T-helper 1 cell treated with Interleukin-12 subunit alpha and Interleukin-12 subunit beta and Interleukin-4 antibody, amounts not matched to agents 30 ng/mL and 1 ng/mL, for 36 hours (primary cell): ENCODE measurements around the gene PEDS1. TPM values are rescaled to one million over a fixed set of nuclear protein-coding genes. Genes with fewer than 3 reads are reported as not detected.

Experiments used
- intact Hi-C: fragments of 100-400 bp; cut with micrococcal nuclease; formaldehyde crosslinking; loops from one replicate; pipeline ENCODE4 v1.15.1; 2024
- total RNA-seq: library from RNA; stranded (reverse); gene quantifications from 2 replicates; pipeline ENCODE4 v1.2.3, GENCODE V29; 2022

The PEDS1 gene
- total RNA-seq, 1 donor from 2014 or later = 33.7 TPM

DNA sequence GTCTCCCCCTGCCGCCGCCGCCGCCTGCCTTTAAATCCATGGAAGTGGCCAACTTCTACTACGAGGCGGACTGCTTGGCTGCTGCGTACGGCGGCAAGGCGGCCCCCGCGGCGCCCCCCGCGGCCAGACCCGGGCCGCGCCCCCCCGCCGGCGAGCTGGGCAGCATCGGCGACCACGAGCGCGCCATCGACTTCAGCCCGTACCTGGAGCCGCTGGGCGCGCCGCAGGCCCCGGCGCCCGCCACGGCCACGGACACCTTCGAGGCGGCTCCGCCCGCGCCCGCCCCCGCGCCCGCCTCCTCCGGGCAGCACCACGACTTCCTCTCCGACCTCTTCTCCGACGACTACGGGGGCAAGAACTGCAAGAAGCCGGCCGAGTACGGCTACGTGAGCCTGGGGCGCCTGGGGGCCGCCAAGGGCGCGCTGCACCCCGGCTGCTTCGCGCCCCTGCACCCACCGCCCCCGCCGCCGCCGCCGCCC is 37.6 kb upstream of the PEDS1 start:
- intact Hi-C loops = loop anchor here (2.0 to 5.0 kb wide), 2 partner anchors 44 to 601 kb away; no protein-coding TSS in a partner anchor

DNA sequence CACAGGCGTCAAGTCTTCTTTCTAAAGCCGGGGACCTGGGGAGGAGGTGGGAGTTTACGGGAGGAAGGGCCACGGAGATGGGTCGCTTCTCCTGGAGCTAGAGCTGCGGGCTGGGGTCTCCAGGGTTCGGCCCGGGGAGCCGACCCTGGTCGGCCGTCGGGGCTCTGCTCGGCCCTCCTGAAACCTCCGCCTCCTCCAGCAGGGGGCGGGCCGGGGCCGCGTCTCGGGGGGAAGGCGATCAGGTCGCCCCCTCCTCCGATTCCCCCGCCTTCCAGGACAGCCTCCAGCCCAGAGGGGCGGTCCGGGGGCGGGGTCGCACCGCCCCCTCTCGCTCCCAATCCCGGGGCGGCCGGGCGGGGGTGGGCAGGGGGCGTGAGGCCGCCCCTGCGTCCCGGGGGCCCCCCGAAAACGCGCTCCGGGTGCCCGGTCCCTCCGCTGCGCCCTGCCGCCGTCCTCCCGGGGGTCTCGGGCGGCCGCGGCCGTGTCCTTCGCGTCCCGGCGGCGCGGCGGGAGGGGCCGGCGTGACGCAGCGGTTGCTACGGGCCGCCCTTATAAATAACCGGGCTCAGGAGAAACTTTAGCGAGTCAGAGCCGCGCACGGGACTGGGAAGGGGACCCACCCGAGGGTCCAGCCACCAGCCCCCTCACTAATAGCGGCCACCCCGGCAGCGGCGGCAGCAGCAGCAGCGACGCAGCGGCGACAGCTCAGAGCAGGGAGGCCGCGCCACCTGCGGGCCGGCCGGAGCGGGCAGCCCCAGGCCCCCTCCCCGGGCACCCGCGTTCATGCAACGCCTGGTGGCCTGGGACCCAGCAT is 36.9 kb upstream of the PEDS1 start, which contains the start of gene CEBPB:
CEBPB (plus strand) TSS at position 580 of the 814 bp plus-strand sequence; CDS start at position 784, 204 bp downstream.
- intact Hi-C loops = loop anchor here (1.0 to 5.0 kb wide), 5 partner anchors 44 to 602 kb away; partner anchors contain the start of gene PARD6B

DNA sequence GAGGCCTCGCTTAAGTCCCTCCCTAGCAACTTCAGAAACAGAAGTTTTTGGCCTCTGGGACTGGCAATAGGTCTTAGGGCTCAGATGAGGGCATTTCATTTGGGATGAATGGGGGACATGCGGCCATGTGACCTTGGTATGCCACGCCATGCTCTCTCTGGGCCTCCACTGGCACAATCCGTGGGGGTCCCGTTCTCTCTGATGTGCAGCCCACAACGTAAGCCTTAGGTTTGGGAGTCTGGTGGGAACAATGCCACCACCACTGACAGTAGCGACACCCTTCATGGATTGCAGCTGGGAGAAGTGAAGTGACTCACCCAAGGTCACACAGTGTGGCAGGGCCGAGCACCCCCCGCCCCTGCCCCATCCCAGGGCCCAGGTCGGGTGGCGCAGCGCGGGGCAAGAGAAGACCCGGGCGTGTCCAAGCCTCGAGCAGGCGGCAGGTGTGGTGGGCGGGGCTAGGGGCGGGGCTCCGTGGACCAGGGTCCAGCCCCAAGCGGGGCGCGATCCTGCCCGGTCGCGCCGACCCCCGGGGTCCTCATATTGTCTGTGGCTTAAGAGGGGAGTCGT is 36.2 kb upstream of the PEDS1 start:
- intact Hi-C loops = loop anchor here (1.0 to 5.0 kb wide), 6 partner anchors 43 to 603 kb away; partner anchors contain the start of gene PARD6B

DNA sequence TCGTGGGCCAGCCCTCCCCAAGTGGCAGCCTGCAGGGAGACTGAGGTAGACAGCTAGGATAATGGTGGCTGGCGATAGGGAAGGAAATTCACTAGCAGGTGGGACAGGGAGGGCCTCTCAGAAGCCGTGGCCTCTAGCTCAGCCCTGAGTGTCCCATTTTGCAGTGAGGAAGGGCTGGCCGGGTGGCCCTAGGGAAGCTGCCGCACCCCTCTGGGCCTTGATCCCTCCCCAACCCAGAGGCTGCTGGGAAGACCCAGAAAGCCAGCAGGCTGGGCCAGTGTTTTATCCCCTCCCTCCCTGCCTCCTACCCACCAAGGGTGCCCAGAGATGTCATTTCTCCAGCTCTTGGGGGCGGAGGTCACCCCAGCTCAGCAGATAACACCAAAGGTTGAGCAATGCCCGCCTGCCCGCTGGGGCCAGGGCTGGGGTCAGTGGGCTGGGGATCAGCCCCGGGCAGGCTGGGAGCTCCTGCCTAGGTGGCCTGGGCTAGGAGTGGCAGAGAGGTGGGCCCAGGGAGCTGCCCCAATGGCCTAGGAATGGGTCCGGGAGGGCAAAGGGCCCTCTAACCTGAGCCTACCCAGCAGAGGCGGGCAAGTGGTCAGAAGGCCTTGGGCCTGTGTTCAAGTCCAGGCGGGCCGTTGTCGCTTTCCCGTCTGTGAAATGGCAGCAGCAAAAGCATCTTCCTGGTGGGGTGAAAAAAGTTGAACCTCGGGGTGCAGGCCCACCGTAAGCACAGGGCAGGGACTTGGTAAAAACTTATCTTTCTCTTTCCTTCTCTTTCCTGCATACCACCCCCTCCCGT is 35.6 kb upstream of the PEDS1 start:
- intact Hi-C loops = loop anchor here (5.0 kb wide), 1 partner anchor 558 kb away; no protein-coding TSS in a partner anchor

DNA sequence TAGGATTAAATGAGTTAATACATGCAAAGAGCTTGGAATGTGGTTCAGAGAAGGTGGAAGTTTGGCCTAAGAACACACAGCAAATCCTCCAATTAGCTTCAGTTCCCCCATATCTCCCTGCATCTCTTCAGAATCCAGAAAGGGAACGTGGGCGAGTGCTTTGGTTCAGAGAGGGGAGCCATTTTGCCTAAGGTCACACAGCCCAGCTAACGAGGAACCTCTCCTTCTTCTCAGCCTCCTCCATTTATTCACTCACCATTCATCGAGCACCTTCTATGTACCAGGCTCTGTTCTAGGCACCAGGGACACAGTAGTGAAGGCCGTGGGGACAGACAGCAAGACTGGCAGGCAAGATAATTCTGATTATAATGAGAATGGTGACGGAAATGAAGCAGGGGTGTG is 34.8 kb upstream of the PEDS1 start:
- intact Hi-C loops = loop anchor here (5.0 kb wide), 1 partner anchor 559 kb away; no protein-coding TSS in a partner anchor

DNA sequence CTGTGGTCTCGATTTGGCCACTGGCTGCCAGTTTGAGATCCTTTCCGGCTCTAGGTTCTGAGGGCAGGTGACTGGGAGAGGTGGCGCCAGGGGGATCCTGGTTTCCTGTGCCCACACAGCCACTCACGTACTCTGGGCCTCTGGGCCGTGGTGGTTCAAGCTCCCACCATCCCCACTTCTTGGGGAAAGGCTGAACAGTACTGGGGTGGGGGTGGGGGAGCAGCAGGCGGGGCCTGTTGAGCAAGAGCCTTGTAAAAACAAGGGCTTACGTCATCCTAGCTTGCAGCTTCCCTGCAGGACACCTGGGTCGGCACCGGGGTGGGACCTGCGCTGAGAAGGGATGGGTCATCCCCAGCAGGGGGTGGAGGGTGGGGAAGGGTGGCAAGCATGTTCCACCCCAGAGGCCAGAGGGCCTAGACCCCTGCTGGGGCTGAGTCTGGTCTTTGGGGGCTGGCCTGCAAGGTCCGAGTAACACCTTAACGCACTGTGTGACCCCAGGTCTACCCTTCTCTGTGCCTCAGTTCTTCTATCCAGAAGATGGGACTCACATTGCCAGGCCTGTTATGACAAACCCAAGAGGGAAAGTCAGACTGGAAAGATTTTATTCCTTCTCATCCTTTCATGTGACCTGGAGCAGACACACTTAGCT is 34.0 kb upstream of the PEDS1 start:
- intact Hi-C loops = loop anchor here (5.0 kb wide), 1 partner anchor 560 kb away; no protein-coding TSS in a partner anchor

DNA sequence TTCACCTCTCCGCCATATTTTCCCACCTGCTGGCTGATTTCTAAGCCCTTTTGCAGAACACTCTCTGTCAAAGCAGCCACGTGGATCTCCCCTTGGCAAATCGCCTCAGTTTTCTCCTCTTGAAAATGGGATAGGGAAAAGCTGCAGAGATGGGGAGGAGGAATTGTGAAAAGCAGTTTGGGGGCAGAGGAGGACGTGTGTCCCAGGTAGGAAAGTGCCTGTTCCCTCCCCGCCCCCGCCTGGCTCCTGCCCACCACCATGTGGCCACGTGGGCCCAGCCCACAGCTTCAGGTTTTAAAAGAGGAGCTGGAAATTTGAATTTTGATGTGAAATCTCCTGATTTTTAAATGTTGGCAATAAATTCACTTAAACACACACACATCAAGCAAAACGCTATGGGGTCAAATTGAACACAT is 33.5 kb upstream of the PEDS1 start:
- intact Hi-C loops = loop anchor here (1.0 to 5.0 kb wide), 6 partner anchors 199 to 560 kb away; no protein-coding TSS in a partner anchor

DNA sequence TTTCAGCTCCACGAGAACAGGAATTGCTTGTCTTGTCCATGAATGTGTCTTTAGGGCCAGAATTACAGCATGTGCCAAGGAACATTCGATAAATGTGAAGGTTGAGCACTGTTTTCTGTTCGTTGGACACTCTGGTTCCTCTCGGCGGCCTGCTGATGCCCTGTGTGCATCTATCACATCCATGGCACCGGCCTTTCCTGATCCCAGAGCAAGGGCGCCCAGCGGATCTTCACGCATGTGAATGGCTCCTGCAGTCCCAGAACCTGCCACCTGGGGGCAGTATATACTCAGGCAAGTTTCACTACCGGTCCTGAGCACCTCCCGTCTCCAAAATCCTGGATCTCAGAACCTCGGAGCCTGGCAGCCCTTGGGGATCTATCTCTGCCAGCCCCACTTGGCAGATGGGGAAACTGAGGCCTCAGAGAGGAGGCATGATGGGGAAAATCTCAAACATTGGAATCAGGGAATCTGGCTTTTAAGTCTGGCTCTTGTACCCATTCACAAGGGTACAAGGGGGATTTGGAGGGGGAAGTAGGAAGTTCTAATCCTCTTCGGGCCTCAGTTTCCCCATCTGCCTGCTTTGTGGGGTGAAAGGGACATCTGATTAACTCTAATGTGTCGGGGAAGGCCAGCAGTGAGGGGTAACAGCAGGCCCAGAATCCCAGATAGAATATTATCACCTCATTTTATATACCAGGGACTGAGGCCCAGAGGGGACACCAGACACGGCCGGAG is 32.8 kb upstream of the PEDS1 start:
- intact Hi-C loops = loop anchor here (1.0 to 5.0 kb wide), 6 partner anchors 200 to 561 kb away; no protein-coding TSS in a partner anchor

DNA sequence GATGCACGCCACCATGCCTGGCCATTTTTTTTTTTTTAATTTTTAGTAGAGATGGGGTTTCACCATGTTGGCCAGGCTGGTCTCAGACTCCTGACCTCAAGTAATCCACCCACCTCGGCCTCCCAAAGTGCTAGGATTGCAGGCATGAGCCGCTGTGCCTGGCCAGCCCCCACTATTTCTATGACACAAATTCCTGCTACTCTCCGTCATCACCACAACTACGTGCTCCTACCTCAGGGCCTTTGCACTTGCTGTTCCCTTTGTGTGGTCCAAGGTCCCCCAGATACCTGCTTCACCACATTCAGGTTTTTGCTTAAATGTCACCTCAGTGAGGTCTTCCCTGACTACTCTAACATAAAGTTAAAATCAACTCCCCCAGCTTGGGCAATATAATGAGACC is 31.9 kb upstream of the PEDS1 start:
- intact Hi-C loops = loop anchor here (5.0 kb wide), 1 partner anchor 562 kb away; no protein-coding TSS in a partner anchor

DNA sequence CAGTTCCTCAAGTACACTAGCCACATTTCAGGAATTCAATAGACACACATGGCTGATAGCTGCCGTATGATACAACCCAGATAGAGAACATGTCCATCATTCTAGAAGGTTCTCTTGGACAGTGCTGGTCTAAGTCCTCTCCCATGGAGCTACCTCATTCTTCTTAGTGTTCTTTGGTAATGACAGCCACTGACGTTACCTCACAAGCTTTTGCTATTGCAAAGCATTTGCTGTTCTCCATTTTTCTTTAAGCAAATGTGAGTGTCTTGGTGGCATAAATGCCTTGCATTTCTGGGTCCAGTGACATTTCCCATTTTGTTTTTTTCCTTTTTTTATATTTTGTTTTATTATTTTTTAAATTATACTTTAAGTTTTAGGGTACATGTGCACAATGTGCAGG is 28.8 kb upstream of the PEDS1 start:
- intact Hi-C loops = no loop called here

DNA sequence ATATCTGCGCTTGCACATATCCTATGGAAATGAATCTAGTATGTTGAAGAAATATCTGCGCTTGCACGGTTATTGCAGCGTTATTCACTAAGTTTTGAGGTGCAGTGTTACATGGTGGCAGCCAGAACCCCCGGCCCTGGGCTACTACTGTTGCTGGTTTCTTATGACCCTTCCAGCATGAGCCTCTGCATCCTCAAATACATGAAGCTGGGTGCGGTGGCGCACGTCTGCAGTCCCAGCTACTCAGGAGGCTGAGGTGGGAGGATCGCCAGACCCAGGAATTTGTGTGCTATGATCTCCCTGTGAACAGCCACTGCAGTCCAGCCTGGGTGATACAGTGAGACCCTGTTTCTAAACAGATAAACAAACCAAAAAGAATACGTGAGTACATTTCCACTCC is 27.8 kb upstream of the PEDS1 start:
- intact Hi-C loops = no loop called here

DNA sequence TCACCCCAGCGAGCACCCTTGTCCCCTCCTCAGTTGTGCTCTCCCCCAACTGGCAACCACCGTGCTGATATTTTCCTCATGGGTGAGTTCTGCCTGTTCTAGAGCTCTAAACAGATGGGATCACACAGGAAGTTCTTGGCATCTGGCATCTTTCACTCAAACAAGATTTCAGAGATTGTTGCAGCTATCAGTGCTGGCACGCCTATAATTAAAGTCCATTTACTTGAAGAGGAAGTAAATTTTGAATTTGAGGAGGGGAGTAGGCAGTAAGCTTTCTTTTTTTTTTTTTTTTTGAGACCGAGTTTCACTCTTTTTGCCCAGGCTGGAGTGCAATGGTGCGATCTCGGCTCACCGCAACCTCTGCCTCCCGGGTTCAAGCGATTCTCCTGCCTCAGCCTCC is 25.1 kb upstream of the PEDS1 start:
- intact Hi-C loops = loop anchor here (1.0 kb wide), 3 partner anchors 9 to 200 kb away; no protein-coding TSS in a partner anchor

DNA sequence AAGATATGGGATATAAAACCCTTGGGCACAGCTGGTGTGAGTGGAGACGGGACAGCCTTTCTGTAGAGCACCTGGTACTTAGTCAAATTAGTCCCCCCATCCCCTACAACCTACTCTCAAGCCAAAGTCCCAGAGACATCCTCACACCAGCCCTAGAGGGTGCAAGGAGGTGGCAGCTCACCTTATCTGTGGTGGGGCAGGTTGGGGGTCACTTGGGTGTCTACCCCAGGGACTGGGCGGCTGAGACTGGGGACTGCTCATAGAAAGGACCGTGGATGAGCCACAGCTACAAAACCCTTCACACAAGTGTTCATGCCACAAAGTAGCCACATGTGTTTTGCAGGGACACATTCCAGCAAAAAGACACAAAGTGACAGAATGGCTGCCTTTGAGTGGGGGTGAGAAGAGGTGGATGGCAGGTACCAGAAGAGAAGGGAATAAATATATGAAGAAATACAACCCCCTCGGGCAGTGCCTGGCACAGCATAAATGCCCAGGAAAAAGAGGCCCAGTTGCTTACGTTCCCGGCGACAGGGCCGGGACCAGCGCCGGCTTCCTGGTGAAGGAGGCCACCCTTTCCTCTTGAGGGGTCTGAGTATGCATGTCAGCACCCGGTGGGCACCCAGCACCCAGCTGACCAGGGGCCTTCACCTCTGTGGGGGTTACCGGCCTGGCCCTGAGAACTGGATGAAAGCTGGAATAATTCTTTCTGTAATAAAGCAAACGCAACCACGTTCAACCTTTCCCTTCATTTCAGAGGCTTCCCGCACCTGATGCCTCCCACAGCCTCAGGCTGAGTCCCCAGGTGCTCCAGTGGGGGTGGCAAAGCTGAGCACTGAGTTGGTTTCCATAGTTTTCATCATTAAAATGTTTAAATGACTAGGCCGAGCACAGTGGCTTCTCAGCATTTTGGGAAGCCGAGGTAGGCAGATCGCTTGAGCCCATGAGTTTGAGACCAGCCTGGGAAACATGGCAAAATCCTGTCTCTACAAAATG is 22.7 kb upstream of the PEDS1 start:
- intact Hi-C loops = no loop called here

DNA sequence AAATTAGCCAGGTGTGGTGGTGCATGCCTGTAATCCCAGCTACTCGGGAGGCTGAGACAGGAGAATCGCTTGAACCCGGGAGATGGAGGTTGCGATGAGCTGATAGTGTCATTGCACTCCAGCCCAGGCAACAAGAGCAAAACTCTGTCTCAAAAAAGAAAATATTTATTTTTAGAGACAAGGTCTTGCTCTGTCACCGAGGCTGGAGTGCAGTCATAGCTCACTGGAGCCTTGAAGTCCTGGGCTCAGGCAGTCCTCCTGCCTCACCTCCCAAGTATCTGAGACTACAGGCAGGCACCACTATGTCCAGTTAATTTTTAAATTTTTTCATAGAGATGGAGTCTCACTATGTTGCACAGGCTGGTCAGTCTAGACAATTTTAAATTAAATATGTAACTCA is 20.9 kb upstream of the PEDS1 start:
- intact Hi-C loops = no loop called here

DNA sequence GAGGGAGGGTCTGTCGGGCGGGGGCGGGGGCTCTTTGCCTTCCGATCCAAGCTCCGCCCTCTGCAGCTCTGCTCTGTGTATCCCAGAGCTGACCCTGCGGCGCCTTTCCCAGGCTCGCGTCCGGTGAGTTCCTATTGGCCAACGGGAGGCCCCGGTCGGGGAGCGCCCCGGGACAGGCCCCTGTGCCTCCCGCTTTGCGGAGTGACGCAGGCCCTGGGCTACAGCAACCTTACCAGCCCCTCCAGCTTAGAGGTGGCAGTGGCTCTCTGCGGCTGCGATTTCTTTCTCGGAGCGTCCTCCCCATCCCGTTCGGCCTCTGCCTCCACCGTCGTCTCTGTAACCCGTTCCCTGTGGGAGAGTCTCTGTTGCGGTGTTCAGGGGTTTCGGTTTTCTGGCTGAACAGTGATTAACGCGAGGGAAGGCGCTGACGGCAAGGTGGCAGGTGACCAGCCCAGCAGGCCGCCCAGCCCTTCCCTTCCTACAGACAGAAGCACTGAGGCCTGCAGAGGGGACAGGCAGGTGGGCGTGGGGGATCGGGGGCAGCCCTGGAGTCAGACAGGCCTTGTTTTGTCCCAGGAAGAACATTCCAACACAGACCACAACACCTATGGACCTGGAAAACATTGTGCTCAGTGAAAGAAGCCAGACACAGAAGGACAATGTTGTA is 19.0 kb upstream of the PEDS1 start:
- intact Hi-C loops = no loop called here

DNA sequence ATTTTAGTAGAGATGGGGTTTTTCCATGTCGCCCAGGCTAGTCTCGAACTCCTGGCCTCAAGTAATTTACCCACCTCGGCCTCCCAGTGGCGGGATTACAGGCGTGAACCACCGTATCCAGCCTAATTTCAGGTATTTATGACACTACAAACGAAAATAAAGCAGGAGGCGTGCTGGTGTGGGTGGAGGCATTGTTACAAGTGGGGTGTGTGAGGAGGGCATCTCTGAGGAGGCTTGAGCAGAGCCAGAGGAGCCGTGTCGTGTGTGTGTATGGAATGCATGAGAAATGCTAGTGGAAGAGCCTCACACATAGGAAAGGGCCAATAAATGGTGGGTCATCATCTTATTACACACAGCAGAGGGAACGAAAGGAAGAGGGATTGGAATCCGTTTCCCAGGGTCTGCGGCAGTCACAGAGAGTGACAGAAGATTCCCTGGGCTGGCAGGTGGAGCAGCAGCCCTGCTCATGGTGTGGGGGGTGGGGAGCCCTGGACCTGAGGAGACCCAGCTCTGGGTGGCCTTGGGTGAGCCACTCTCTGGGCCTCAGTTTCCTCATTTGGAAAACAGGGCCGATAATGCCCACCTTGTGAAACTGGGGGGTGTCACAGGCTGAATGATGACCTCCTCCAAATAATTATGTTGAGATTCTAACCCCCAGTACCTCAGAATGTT is 17.2 kb upstream of the PEDS1 start:
- intact Hi-C loops = no loop called here

DNA sequence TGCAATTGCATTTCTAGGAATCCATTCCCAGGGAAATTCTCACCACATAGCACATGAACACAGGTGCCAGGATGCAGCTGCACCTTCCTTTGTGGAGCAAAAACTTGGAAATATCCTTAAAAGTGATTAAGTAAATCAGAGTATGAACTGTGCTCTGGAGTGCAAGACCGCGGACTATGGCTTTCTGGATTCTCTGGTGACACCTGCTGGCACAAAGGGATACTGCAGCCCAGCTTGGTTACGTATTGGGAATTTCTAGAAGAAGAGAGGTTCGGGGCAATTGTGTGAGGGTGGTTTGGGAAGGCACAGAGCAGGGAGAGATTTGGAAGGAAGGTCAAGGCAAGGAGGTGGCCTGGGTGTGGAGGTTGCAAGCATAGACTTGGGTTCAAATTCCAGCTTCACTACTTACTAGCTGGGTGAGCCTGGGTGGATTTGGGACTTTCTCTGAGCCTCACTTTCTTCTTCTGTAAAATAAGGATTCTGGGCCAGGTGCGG is 15.9 kb upstream of the PEDS1 start:
- intact Hi-C loops = loop anchor here (1.0 kb wide), 7 partner anchors 10 to 198 kb away; no protein-coding TSS in a partner anchor
